Gastrocnemius medialis (tissue), 4 donors: ENCODE results near the gene ITGB2.

Experiments
- POLR2A ChIP-seq, 2 donors: fragments of 450-650 bp; IDR thresholded peaks; one replicate each; pipeline ENCODE4 v1.6.1; 2017; ENCODE audit warnings: antibody characterized with exemption in 2 of 2, mild to moderate bottlenecking in 2 of 2, moderate library complexity in 2 of 2
- TF ChIP-seq, protein P1 (sequence below), 5 experiments: fragments of 450-650 bp in 3 of 5; fragments of 200-600 bp in 2 of 5; sonication (generic) in 2 of 5; IDR thresholded peaks in 4 of 5; conservative IDR thresholded peaks in 1 of 5; 1 replicate in 4 of 5; 2 replicates in 1 of 5; pipeline ENCODE4 v1.5.1; 2016 to 2019; ENCODE audit warnings: antibody characterized with exemption in 5 of 5, mild to moderate bottlenecking in 3 of 5, moderate library complexity in 3 of 5

- TF ChIP-seq POLR2A (IDR thresholded peaks at IDR 0.05): no peak
- TF ChIP-seq, protein P1, sequence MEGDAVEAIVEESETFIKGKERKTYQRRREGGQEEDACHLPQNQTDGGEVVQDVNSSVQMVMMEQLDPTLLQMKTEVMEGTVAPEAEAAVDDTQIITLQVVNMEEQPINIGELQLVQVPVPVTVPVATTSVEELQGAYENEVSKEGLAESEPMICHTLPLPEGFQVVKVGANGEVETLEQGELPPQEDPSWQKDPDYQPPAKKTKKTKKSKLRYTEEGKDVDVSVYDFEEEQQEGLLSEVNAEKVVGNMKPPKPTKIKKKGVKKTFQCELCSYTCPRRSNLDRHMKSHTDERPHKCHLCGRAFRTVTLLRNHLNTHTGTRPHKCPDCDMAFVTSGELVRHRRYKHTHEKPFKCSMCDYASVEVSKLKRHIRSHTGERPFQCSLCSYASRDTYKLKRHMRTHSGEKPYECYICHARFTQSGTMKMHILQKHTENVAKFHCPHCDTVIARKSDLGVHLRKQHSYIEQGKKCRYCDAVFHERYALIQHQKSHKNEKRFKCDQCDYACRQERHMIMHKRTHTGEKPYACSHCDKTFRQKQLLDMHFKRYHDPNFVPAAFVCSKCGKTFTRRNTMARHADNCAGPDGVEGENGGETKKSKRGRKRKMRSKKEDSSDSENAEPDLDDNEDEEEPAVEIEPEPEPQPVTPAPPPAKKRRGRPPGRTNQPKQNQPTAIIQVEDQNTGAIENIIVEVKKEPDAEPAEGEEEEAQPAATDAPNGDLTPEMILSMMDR (IDR thresholded peaks at IDR 0.05 in 4 of 5, conservative IDR thresholded peaks at IDR 0.05 in 1 of 5): no peak
Measured at GRCh38 chr21:44921928-44922327, 1.2 kb upstream of the ITGB2 start.
